Measurements from ENCODE around the gene SAXO2. TPM values are rescaled to one million over a fixed set of nuclear protein-coding genes. Genes with fewer than 3 reads are reported as not detected.
"Not testable (repeated sequence)": the region's sequence is repeated elsewhere in the genome, so short reads cannot be mapped to it uniquely, and the experiment has no call there.

SAXO2 gene
- total RNA-seq, result 1 to 10 TPM in 2 of 4 donors, not detected in 2; 2.0 to 2.2 TPM

- H3K27me3 ChIP-seq, result no peaks in the 10 kb centered on the region
- in situ Hi-C loops (cut with MboI; ENCODE audit: low sequenced_read_pairs in 4 of 4) (no loop called here), intact Hi-C loops (cut with DNase I; ENCODE audit: low total_unique reads) (no loop called here)
- DNase-seq (peak; percentile 70 to 78), ATAC-seq (peak; percentile 96)
- TF ChIP-seq POLR2A (IDR thresholded peaks at IDR 0.05) (peak; percentile 51 to 57), CTCF (IDR thresholded peaks at IDR 0.05 in 4 of 5, conservative IDR thresholded peaks at IDR 0.05 in 1 of 5) (no peak)
- peaks cover 0 to 8% of the 10 kb centered on the region in 2 donors for H3K36me3 ChIP-seq
- peak within 1 kb of the TSS; percentile 78 to 86 (median 82) for H3K27ac ChIP-seq
- peak within 1 kb of the TSS; percentile 75 to 96 (median 94) for H3K4me3 ChIP-seq
- no peaks in the 10 kb centered on the region for H3K9me3 ChIP-seq
- peaks cover 16 to 18% of the 10 kb centered on the region in 2 donors for H3K4me1 ChIP-seq
These were observed at the start of gene SAXO2, which contains the start of gene EFL1 for GRCh38 chr15:82262422-82263026. TSS of gene SAXO2 (plus strand) at chr15:82262818. CDS start at chr15:82262880, 62 bp downstream. TSS of gene EFL1 (minus strand) at chr15:82262734. CDS start at chr15:82261778, 956 bp downstream.

- DNase-seq; H3K4me3 ChIP-seq; intact Hi-C loops (cut with DNase I; ENCODE audit: low total_unique reads); H3K4me1 ChIP-seq; H3K9me3 ChIP-seq; in situ Hi-C loops (cut with MboI; ENCODE audit: low sequenced_read_pairs in 4 of 4); ATAC-seq; H3K27ac ChIP-seq; H3K27me3 ChIP-seq: not testable (repeated sequence)
- peaks cover 0 to 25% of the 10 kb centered on the region in 2 donors for H3K36me3 ChIP-seq
These were observed 46.5 kb upstream of the SAXO2 start for GRCh38 chr15:82216092-82216491.

- H3K4me1 ChIP-seq; H3K27ac ChIP-seq; DNase-seq; H3K4me3 ChIP-seq; ATAC-seq; intact Hi-C loops (cut with DNase I; ENCODE audit: low total_unique reads); H3K9me3 ChIP-seq; H3K27me3 ChIP-seq; in situ Hi-C loops (cut with MboI; ENCODE audit: low sequenced_read_pairs in 4 of 4): not testable (repeated sequence)
- peaks cover 0 to 34% of the 10 kb centered on the region in 2 donors for H3K36me3 ChIP-seq
These were observed 41.1 kb upstream of the SAXO2 start for GRCh38 chr15:82221535-82221934.

- TF ChIP-seq POLR2A (IDR thresholded peaks at IDR 0.05) (no peak), CTCF (IDR thresholded peaks at IDR 0.05 in 4 of 5, conservative IDR thresholded peaks at IDR 0.05 in 1 of 5) (no peak)
- H3K27me3 ChIP-seq, result no peaks in the 10 kb centered on the region
- no peaks in the 10 kb centered on the region for H3K4me1 ChIP-seq
- no peak overlapping the region for H3K4me3 ChIP-seq
- in situ Hi-C loops (cut with MboI; ENCODE audit: low sequenced_read_pairs in 4 of 4) (no loop called here), intact Hi-C loops (cut with DNase I; ENCODE audit: low total_unique reads) (no loop called here)
- no peak overlapping the region for H3K27ac ChIP-seq
- ATAC-seq (no peak), DNase-seq (no peak)
- H3K9me3 ChIP-seq, result no peaks in the 10 kb centered on the region
- H3K36me3 ChIP-seq, result peaks cover 0 to 21% of the 10 kb centered on the region in 2 donors
These were observed 33.9 kb upstream of the SAXO2 start for GRCh38 chr15:82228750-82229149.

- intact Hi-C loops (cut with DNase I; ENCODE audit: low total_unique reads), result no loop called here
- ATAC-seq (no peak), DNase-seq (no peak)
- TF ChIP-seq CTCF (IDR thresholded peaks at IDR 0.05 in 4 of 5, conservative IDR thresholded peaks at IDR 0.05 in 1 of 5) (no peak), POLR2A (IDR thresholded peaks at IDR 0.05) (no peak)
- in situ Hi-C loops (cut with MboI; ENCODE audit: low sequenced_read_pairs in 4 of 4), result no loop called here
- H3K27ac ChIP-seq, result no peak overlapping the region
- H3K36me3 ChIP-seq, result peaks cover 0 to 15% of the 10 kb centered on the region in 2 donors
- no peaks in the 10 kb centered on the region for H3K27me3 ChIP-seq
- H3K4me1 ChIP-seq, result no peaks in the 10 kb centered on the region
- no peaks in the 10 kb centered on the region for H3K9me3 ChIP-seq
- no peak overlapping the region for H3K4me3 ChIP-seq
These were observed 31.4 kb upstream of the SAXO2 start for GRCh38 chr15:82231233-82231632.
